ES-I3 (cell line): ENCODE data around the gene WDR90.

Source experiments
- H3K36me3 ChIP-seq: 2 replicates; pipeline ENCODE4 v1.6.1; 2013; ENCODE audit warnings: mild to moderate bottlenecking, low read length, control low read depth, moderate library complexity; ENCODE audit not compliant: insufficient read depth
- H3K4me1 ChIP-seq: 2 replicates; pipeline ENCODE4 v1.6.1; 2013; ENCODE audit warnings: mild to moderate bottlenecking, control low read depth, low read length; ENCODE audit not compliant: insufficient read depth
- H3K9ac ChIP-seq: 2 replicates; pipeline ENCODE4 v1.6.1; 2013; ENCODE audit warnings: low read depth, mild to moderate bottlenecking, low read length, moderate library complexity
- H3K9me3 ChIP-seq: 2 replicates; pipeline ENCODE4 v1.6.1; 2013; ENCODE audit warnings: mild to moderate bottlenecking, low read length, moderate library complexity; ENCODE audit not compliant: control insufficient read depth, insufficient read depth

Gene WDR90

DNA sequence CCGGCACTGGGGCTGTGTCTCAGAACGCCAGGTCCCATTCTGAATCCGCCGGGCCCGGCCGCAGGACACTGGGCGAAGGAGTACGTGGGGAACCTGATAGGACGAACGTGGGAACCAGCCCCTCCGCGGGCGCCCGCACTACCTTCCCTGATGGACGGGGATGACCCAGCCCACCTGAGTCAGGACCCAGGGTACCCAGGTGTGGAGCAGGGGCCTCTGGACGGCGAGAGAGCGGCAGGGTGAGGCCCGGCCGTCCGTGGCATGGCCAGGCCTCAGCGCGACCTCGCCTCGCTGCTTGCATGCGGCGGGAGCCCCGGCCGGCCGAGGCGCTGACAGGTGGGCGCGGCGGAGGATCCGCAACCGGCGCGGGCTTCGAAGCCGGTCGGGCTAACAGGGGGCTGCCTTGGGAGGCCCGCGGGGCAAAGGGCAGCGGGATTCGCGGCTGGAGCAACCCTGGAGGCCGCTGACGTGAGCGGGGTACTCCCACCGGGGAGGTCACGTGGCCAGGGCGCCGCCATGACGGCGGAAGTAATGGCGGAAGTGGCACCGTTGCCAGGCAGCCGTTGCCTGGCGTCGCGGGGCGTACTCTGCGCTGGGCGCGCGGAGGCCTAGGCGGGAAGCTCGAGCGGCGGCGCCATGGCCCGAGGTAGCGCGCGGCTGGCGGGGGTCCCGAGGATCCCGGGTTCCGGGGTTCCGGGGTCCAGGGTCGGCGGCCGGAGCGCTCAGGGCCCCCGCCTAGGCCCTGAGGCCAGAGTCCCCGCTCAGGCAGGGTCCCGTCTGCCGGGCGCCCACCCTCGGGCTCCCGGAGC is at the start of gene WDR90:
TSS of gene WDR90 (plus strand) at position 585 of the 809 bp plus-strand sequence. CDS start at position 637, 52 bp downstream.
- no peaks in the 10 kb centered on the region for H3K36me3 ChIP-seq
- H3K4me1 ChIP-seq: no peaks in the 10 kb centered on the region
- H3K9ac ChIP-seq: no peak within 1 kb of the TSS
- no peaks in the 10 kb centered on the region for H3K9me3 ChIP-seq

DNA sequence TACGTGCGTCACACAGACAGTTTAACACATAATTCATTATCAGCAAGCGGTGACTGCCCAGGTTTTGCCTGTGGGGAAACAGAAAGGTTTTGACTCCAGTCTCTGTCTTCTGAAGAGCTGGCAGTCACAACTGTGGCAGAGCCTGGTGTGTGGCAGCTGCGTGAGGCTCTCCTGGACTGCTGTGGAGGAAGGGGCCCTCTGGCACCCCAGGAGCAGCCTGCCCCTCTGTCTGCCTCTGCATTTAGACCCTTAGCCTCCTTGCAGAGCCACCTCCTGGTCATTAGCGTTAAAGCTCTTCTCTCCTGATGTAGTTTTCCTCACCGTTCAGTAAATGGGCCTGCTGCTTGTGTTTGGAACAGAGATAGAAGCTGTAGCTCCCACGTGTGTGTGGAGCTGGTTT is 48.4 kb upstream of the WDR90 start:
- Histone ChIP-seq H3K9ac (no peak overlapping the region), H3K36me3 (no peaks in the 10 kb centered on the region), H3K4me1 (no peaks in the 10 kb centered on the region), H3K9me3 (no peaks in the 10 kb centered on the region; the same call in 1 of the 2 replicates)

DNA sequence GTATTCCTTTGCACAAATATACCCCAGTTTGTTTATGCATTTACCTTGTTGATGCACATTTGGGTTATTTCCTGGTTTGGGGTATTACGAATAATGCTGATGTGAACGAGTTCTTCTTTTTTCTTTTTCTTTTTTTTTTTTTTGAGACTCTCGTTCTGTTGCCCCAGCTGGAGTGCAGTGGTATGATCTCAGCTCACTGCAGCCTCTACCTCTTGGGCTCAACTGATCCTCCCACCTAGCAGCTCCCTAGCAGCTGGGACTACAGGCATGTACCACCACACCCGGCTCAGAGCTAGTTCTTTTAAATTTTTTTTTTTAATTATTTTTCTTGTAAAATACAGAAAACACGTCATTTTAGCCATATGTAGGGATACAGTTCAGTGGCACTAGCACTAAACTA is 45.2 kb upstream of the WDR90 start:
- no peaks in the 10 kb centered on the region for H3K4me1 ChIP-seq
- no peaks in the 10 kb centered on the region; the same call in 1 of the 2 replicates for H3K9me3 ChIP-seq
- no peaks in the 10 kb centered on the region for H3K36me3 ChIP-seq
- H3K9ac ChIP-seq: no peak overlapping the region

DNA sequence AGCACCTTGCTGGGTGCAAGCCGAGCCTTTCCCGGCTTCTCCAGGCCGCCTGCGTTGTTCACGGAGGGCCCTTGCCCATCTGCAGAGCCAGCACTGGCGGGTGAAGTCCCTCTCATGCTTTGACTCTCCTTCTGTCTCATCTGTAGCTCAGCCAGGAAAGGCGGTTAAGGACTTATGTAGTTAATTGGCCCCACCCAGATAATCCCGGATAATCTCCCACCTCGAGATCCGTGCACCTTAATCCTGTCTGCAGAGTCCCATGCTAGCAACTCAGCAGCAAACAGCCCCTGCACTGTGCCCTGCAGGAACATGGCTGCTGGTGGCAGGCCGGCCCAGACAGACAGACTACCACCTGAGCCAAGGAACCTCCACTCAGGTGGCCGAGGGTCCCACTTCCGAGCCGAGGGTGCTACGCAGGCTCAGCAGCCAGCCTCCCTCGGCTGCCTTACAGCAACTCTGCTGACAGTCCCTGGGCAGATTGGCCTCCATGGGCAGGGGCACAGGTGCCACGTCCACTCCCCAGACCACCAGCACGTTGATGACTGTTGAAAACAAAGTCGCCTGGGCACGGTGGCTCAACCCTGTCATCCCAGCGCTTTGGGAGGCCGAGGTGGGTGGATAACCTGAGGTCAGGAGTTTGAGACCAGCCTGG is 42.4 kb upstream of the WDR90 start:
- H3K4me1 ChIP-seq: 0 out of 2 replicates have a peak, but pooled peaks cover 3% of the 10 kb centered on the region
- no peak overlapping the region for H3K9ac ChIP-seq
- no peaks in the 10 kb centered on the region for H3K36me3 ChIP-seq
- H3K9me3 ChIP-seq: no peaks in the 10 kb centered on the region; the same call in 1 of the 2 replicates

DNA sequence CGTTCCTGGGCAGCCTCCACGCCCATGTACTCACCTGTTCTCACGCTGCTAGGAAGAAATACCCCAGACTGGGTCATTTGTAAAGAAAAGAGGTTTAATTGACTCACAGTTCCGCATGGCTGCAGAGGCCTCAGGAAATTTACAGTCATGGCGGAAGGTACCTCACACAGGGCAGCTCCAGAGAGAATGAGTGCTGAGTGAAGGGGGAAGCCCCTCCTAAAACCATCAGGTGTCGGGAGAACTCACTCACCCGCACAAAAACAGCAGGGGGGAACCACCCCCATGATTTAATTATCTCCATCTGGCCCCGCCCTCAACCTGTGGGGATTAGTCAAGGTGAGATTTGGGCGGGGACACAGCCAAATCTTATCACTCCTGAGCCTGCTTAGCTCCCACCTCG is 41.1 kb upstream of the WDR90 start:
- Histone ChIP-seq H3K36me3 (no peaks in the 10 kb centered on the region), H3K9ac (no peak overlapping the region), H3K9me3 (no peaks in the 10 kb centered on the region; the same call in 1 of the 2 replicates), H3K4me1 (0 out of 2 replicates have a peak, but pooled peaks cover 3% of the 10 kb centered on the region)

DNA sequence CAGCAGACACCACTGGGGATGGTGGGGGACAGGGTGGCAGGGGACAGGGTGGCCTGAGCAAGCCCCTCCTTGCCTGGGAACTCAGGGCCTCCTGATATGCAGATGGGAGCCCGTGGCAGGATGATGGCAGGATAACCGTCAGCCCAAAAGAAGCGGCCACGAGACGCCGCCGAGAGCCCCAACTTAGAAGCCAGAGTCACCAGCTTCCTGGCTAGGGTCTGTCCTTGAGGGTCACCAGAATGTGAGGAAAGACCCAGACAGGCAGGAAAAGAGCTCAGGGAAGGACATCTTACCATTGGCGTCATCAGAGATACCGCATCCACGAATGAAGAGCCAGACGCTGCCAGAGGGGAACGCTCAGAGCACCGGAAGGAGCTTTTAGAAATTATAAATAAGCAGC is 39.8 kb upstream of the WDR90 start:
- Histone ChIP-seq H3K4me1 (0 out of 2 replicates have a peak, but pooled peaks cover 3% of the 10 kb centered on the region), H3K9ac (no peak overlapping the region), H3K36me3 (no peaks in the 10 kb centered on the region), H3K9me3 (no peaks in the 10 kb centered on the region; the same call in 1 of the 2 replicates)

DNA sequence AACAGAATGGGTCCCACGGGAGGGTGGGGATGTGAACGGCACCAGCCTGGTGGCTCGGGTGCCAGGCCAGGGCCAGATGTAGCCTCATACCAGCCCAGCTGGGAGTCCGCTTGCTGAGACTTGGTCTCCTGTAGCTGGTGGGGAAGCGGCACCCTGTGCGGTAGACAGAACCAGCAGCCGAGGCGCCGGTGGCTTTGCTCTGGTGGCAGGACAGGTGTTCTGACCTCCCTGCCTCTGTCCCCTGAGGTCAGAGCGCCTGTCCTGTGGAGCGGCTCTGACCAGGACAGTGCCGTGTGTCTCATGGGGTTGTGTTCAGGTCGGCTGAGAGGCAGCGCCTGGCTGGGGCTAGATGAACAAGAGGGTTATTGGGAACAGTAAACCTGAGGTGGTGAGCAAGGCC is 39.2 kb upstream of the WDR90 start:
- Histone ChIP-seq H3K9ac (no peak overlapping the region), H3K36me3 (no peaks in the 10 kb centered on the region), H3K4me1 (0 out of 2 replicates have a peak, but pooled peaks cover 3% of the 10 kb centered on the region), H3K9me3 (no peaks in the 10 kb centered on the region; the same call in 1 of the 2 replicates)

DNA sequence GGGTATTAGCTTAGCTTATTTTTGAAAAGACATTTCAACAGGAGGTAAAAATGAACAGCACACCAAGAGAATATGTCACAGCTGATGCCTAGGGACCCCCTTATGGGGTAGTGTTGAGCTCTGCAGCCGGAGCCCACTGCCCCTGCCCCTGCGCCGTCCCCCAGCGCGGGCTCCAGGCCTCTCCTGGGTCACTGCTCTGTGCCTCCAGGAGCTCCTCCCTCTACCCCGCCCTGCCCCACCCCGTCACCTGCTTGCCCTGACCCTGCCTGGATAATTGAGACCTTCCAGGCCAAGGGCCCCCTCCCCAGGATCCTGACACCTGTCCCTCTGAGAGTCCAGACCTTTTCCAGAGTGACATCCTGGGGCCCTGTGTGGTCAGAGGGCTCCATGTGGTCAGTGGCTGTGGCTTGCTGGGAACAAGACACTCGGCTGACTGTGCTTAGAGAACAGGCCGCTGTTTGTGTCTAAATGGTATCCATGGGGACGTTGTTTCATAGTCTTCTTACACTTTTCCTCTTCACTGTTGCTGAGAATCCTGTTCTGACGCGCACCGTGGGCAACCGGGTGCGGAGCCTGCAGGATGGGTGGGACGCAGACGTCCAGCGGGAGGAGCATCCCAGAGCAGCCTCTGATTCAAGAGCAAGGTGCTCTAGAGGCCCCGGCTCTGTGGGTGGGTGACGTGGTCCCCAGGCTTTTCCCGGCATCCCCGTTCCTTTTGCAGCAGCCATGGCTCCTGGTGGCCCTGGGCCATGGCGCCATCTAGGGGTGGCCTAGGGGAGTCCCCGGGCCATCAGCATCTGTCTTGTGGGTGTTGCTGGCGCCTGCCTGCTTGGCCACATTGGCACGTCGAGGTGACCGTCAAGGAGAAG is 38.4 kb upstream of the WDR90 start:
- Histone ChIP-seq H3K4me1 (0 out of 2 replicates have a peak, but pooled peaks cover 3% of the 10 kb centered on the region), H3K9ac (no peak overlapping the region), H3K36me3 (no peaks in the 10 kb centered on the region), H3K9me3 (no peaks in the 10 kb centered on the region)

DNA sequence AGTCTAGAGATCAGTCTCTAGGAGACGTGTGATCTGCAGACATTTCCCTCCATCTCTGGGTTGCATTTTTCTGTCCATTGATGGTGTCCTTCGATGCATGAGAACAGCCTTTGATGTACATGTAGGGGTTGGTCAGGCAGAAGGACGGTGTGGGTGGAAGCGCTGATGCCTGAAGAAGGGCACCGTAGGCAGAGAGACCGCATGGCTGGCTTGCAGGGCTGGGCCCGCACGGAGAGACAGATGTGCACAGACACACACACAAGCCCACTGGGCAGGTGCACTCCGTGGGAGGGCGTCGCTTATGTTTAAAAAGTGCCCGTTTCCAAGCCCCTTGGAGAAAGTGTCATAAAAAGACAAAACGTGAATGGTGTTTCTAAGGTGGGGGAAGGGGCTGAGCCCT is 34.0 kb upstream of the WDR90 start:
- no peaks in the 10 kb centered on the region for H3K9me3 ChIP-seq
- 0 out of 2 replicates have a peak, but pooled peaks cover 3% of the 10 kb centered on the region for H3K4me1 ChIP-seq
- no peak overlapping the region for H3K9ac ChIP-seq
- H3K36me3 ChIP-seq: no peaks in the 10 kb centered on the region

DNA sequence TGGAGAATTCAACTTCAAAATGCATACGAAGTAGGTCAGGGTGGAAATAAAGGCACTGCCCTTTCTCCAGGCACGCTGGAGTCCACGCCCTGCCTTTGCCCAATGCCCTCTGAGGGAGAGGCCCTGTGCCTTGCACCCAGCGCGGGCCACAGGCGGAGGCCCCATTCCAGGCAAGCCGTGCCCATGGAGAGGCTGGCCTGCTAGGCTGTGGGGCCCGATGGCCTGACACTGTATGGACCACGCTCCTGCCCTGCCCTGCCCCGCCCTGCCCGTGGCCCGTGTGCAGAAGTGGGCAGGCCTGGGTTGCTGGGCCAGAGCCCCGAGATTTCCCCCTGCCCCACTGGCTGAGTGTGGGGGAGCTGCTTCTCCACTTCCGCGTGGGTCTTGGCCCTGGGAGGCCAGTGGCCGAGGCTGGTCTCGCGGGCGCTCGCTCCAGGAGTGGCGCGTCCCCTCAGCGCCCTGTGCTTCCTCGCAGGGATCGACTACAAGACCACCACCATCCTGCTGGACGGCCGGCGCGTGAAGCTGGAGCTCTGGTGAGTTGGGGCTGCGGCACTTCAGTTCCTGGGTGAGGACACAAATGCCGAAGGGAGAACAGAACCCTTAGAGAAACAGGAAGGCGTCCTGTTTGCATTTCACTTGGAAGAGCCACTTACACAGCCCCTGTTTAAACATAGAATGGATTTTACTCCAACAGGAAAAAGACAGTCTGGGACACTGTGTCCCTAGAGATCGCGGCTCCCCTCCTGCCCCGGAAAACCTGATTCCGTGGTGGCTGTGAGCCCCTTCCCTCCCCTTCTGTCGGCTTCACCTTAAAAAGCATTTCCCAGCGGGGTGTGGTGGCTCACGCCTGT is 32.2 kb upstream of the WDR90 start:
- H3K4me1 ChIP-seq: peaks cover 4% of the 10 kb centered on the region; the same call in 1 of the 2 replicates
- no peak overlapping the region for H3K9ac ChIP-seq
- H3K9me3 ChIP-seq: no peaks in the 10 kb centered on the region
- H3K36me3 ChIP-seq: no peaks in the 10 kb centered on the region

DNA sequence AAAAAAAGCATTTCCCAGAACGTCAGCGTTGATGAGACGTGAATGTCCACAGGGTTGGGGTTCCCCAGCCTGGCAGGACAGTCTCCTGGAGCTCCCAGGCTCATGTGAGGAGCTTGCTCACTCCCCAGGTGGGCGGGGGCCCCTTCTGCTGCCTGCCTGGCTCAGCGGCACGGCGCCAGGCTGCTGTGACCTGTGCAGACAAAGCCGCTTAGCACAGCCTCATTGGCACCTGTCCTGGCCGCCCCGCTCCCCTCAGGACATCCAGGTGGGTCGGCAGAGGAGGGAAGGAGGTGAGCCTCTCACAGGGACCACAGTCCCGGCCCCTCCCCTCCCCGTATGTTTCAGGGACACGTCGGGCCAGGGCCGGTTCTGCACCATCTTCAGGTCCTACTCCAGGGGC is 31.3 kb upstream of the WDR90 start:
- no peaks in the 10 kb centered on the region for H3K36me3 ChIP-seq
- no peaks in the 10 kb centered on the region for H3K9me3 ChIP-seq
- H3K4me1 ChIP-seq: peaks cover 7% of the 10 kb centered on the region; the same call in 1 of the 2 replicates
- no peak overlapping the region for H3K9ac ChIP-seq

DNA sequence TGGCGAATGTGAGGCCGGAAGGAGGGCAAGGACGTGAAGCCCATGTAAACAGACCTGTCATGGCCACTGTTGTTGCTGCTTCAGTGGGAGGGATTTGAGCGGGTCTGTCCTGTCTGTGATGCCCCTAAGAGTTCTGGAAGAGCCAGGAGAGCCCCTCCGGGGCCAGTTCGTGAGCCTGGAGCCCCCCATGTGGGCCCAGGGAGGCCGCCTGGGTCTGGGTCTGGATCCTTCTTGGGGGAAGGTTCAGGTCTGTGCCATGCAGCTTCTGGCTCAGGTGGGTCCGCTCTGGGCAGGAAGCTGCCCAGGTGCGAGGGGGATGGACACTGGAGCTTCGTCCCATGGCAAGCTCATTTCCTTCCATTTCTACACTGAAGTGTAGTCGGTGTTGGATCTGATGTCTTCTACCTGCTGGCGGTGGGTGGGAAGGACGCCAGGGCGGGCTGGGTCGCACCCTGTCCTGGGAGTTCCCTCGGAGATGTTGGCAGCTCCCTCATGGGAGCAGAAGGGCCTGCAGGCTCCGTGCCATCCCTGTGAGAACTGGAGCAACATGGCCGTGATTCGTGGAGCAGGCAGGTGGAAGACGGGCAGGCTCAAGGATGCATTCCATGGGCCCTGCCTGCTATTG is 29.6 kb upstream of the WDR90 start:
- Histone ChIP-seq H3K4me1 (peaks cover 11% of the 10 kb centered on the region; the same call in 1 of the 2 replicates), H3K9me3 (no peaks in the 10 kb centered on the region), H3K9ac (no peak overlapping the region), H3K36me3 (no peaks in the 10 kb centered on the region)
